Mesendoderm (in vitro differentiated cells): ENCODE measurements around the gene PLA2G4D.

Source experiments
- DNase-seq: peaks from one replicate; pipeline ENCODE4 v3.0.0; 2013
- H2AK5ac ChIP-seq: 2 replicates; pipeline ENCODE4 v1.6.1; 2013; ENCODE audit warnings: low read length, inconsistent platforms
- H2BK120ac ChIP-seq: 2 replicates; pipeline ENCODE4 v1.6.1; 2013; ENCODE audit warnings: low read depth, mild to moderate bottlenecking, low read length, moderate library complexity, mixed read lengths
- H2BK15ac ChIP-seq: replicated peaks from 2 replicates; pipeline ENCODE4 v1.6.1; 2013; ENCODE audit warnings: low read depth, mild to moderate bottlenecking, moderate library complexity
- H2BK5ac ChIP-seq: 2 replicates; pipeline ENCODE4 v1.6.1; 2013; ENCODE audit warnings: low read length, inconsistent platforms
- H3K18ac ChIP-seq: 2 replicates; pipeline ENCODE4 v1.6.1; 2013; ENCODE audit warnings: mild to moderate bottlenecking, low read length, mixed read lengths
- H3K23ac ChIP-seq: one replicate; pipeline ENCODE4 v1.6.1; 2013; ENCODE audit warnings: low read length
- H3K27ac ChIP-seq: 2 replicates; pipeline ENCODE4 v1.5.1; 2013; ENCODE audit warnings: low read depth, mild to moderate bottlenecking, inconsistent platforms, low read length, moderate library complexity
- H3K27me3 ChIP-seq: 2 replicates; pipeline ENCODE4 v1.6.1; 2013; ENCODE audit warnings: low read length, control low read depth, mild to moderate bottlenecking, inconsistent platforms; ENCODE audit not compliant: insufficient read depth, poor library complexity
- H3K36me3 ChIP-seq: 2 replicates; pipeline ENCODE4 v1.6.1; 2013; ENCODE audit warnings: low read length, inconsistent platforms; ENCODE audit not compliant: control insufficient read depth, insufficient read depth
- H3K4ac ChIP-seq: one replicate; pipeline ENCODE4 v1.6.1; 2013; ENCODE audit warnings: low read depth, mild to moderate bottlenecking, low read length, moderate library complexity
- H3K4me1 ChIP-seq: 2 replicates; pipeline ENCODE4 v1.6.1; 2013; ENCODE audit warnings: low read depth, low read length, inconsistent platforms; ENCODE audit not compliant: control insufficient read depth
- H3K4me2 ChIP-seq: 2 replicates; pipeline ENCODE4 v1.6.1; 2013; ENCODE audit warnings: low read length
- H3K4me3 ChIP-seq: 2 replicates; pipeline ENCODE4 v1.5.1; 2013; ENCODE audit warnings: mild to moderate bottlenecking, low read length
- H3K56ac ChIP-seq: one replicate; pipeline ENCODE4 v1.6.1; 2013; ENCODE audit warnings: low read length
- H3K79me1 ChIP-seq: 2 replicates; pipeline ENCODE4 v1.6.1; 2013; ENCODE audit warnings: low read length, inconsistent platforms
- H3K79me2 ChIP-seq: 2 replicates; pipeline ENCODE4 v1.6.1; 2013; ENCODE audit warnings: mild to moderate bottlenecking, low read length; ENCODE audit not compliant: control insufficient read depth, insufficient read depth
- H3K9ac ChIP-seq: 2 replicates; pipeline ENCODE4 v1.6.1; 2013; ENCODE audit warnings: low read length, inconsistent platforms
- H4K5ac ChIP-seq: one replicate; pipeline ENCODE4 v1.6.1; 2013; ENCODE audit warnings: low read length
- H4K8ac ChIP-seq: one replicate; pipeline ENCODE4 v1.6.1; 2013; ENCODE audit warnings: low read depth, mild to moderate bottlenecking, control low read depth, low read length, moderate library complexity
- WGBS: extraction: QIAGEN DNeasy Blood & Tissue Kit; methylation state at CpG from one replicate; pipeline ENCODE4 v1.1.7; 2013; ENCODE audit warnings: low lambda C conversion rate, missing lambda C conversion rate; ENCODE audit not compliant: insufficient coverage; ENCODE audit errors: extremely low coverage; 5-methylcytosine and 5-hydroxymethylcytosine counted together

PLA2G4D gene

DNA sequence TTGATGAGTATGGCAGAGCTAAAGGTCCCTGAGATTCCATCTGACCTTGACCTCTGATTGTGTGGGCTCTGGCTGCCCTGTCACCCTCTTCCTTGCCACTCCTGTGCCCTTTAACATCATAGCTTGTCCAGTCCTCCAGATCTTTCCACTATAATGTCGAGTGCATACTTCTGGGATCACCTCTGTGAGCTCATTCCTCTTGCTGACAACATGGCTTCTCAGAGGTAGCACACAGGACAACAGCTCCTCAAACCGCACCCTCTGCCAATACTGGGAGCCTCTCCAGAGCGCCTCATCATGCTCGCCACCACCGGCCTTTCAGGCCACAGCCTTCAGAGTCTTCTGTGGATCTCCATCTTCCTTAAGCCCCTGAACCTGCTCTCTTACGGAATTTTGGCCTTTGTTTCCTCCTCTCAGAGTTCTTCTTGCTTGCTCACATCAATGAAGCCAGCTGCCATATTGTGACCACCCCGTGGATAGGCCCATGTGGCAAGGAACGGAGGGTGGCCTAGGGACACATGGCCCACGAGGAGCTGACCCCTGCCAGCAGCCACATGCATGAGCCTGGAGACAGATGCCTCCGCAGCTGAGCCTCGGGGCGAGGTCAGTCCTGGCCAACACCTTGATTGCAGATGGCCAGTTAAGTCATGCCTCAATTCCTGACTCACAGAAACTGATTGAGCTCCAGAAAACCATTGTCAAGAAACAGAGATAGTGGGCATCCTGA, 31.1 kb downstream of the PLA2G4D start:
- no peak overlapping the region for H3K56ac ChIP-seq
- no peaks in the 10 kb centered on the region for H3K79me1 ChIP-seq
- H3K4me1 ChIP-seq: peaks cover 3% of the 10 kb centered on the region
- H2AK5ac ChIP-seq: peak overlapping the region; percentile 10
- no peak overlapping the region for H4K8ac ChIP-seq
- no peak overlapping the region for H2BK5ac ChIP-seq
- H3K18ac ChIP-seq: no peak overlapping the region
- H3K4me2 ChIP-seq: no peak overlapping the region
- no peaks in the 10 kb centered on the region for H3K79me2 ChIP-seq
- H3K23ac ChIP-seq: no peak overlapping the region
- DNase-seq: no peak
- no peaks in the 10 kb centered on the region for H3K36me3 ChIP-seq
- H3K4me3 ChIP-seq: no peak overlapping the region
- H3K27ac ChIP-seq: no peak overlapping the region
- peak overlapping the region; percentile 82 for H3K4ac ChIP-seq
- no peak overlapping the region for H2BK120ac ChIP-seq
- no peak overlapping the region for H2BK15ac ChIP-seq
- WGBS: no CpG with 5 or more reads among the region's 12 CpGs
- no peak overlapping the region for H3K9ac ChIP-seq
- no peak overlapping the region for H4K5ac ChIP-seq
- H3K27me3 ChIP-seq: no peaks in the 10 kb centered on the region

DNA sequence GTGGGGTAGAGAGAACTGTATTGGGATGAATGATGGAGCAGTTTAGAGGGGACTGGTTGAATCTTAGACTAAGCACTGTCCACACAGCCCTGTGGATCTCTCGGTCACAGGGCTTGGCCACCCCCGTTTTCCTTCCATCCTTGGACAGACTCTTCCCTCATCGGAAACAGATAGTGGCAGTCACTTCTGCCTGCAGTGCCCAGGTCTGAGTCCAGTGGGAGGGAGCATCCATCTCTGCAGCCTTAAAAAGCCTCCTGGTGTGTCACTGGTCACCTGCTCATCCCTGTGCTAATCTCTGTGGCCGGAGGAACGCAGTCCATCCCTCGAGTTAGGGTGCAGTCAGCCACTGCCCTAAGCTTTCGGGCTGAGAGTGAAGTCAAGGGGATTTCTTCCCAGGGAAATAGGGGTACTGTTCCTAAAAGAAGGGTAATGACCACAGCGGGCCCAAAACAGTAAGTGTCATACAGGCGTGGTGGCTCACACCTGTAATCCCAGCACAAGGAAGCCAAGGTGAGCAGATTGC, 32.0 kb downstream of the PLA2G4D start:
- Histone ChIP-seq H3K4ac (no peak overlapping the region), H3K36me3 (no peaks in the 10 kb centered on the region)

DNA sequence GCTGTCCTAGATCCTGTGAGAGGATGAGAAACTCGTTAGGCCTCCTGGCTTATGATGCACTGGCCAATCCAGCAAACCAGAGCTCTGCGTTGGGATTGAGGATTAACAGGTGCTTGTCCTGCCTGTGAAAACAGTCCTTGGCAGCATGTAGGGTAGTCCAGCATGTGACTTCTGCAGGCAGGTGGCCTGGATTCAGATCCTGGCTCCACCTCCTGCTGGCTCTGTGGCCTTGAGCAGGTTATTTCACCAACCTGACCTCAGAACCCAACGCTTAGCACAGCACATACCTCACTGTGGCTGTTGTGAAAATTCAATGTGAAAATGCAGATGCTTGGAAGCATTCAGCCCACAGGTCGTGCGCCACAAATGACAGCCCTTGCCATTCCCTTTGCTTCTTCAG, 33.6 kb downstream of the PLA2G4D start:
- no peak overlapping the region for H2AK5ac ChIP-seq
- no peak overlapping the region for H3K9ac ChIP-seq
- no peak overlapping the region for H4K8ac ChIP-seq
- H3K23ac ChIP-seq: no peak overlapping the region
- H3K79me1 ChIP-seq: no peaks in the 10 kb centered on the region
- no peaks in the 10 kb centered on the region for H3K4me1 ChIP-seq
- H2BK15ac ChIP-seq: no peak overlapping the region
- H3K79me2 ChIP-seq: no peaks in the 10 kb centered on the region
- no peak overlapping the region for H3K4me3 ChIP-seq
- no peak overlapping the region for H2BK120ac ChIP-seq
- H3K27ac ChIP-seq: no peak overlapping the region
- H3K27me3 ChIP-seq: no peaks in the 10 kb centered on the region
- H2BK5ac ChIP-seq: no peak overlapping the region
- WGBS: no CpG with 5 or more reads among the region's 5 CpGs
- no peak overlapping the region for H3K4ac ChIP-seq
- no peak overlapping the region for H3K18ac ChIP-seq
- no peak overlapping the region for H4K5ac ChIP-seq
- H3K36me3 ChIP-seq: no peaks in the 10 kb centered on the region
- H3K56ac ChIP-seq: no peak overlapping the region
- DNase-seq: no peak
- H3K4me2 ChIP-seq: no peak overlapping the region

More for the DNA sequence above, 32.0 kb downstream of the PLA2G4D start:
- Histone ChIP-seq H4K8ac (no peak overlapping the region), H4K5ac (no peak overlapping the region), H3K79me2 (no peaks in the 10 kb centered on the region), H2AK5ac (no peak overlapping the region), H2BK5ac (no peak overlapping the region), H3K18ac (no peak overlapping the region), H3K4me1 (peaks cover 3% of the 10 kb centered on the region), H3K27ac (no peak overlapping the region), H3K27me3 (no peaks in the 10 kb centered on the region), H3K4me2 (no peak overlapping the region), H2BK15ac (no peak overlapping the region), H2BK120ac (no peak overlapping the region), H3K9ac (no peak overlapping the region), H3K79me1 (no peaks in the 10 kb centered on the region), H3K23ac (peak overlapping the region; percentile 20), H3K4me3 (no peak overlapping the region), H3K56ac (no peak overlapping the region)
- no peak for DNase-seq
- WGBS: no CpG with 5 or more reads among the region's 9 CpGs

- Histone ChIP-seq H4K8ac (no peak overlapping the region), H3K9ac (no peak overlapping the region), H3K79me2 (no peaks in the 10 kb centered on the region), H3K36me3 (no peaks in the 10 kb centered on the region), H4K5ac (no peak overlapping the region), H3K23ac (no peak overlapping the region), H3K4ac (no peak overlapping the region), H3K4me3 (no peak overlapping the region), H3K56ac (no peak overlapping the region), H3K18ac (no peak overlapping the region), H3K4me1 (no peaks in the 10 kb centered on the region), H3K27me3 (no peaks in the 10 kb centered on the region), H3K79me1 (no peaks in the 10 kb centered on the region), H2BK5ac (no peak overlapping the region), H3K27ac (no peak overlapping the region), H2BK120ac (no peak overlapping the region), H2BK15ac (no peak overlapping the region), H2AK5ac (no peak overlapping the region), H3K4me2 (no peak overlapping the region)
- no CpG with 5 or more reads among the region's 4 CpGs for WGBS
- no peak for DNase-seq
Observed at GRCh38 chr15:42060477-42060763, 33.9 kb downstream of the PLA2G4D start.

DNA sequence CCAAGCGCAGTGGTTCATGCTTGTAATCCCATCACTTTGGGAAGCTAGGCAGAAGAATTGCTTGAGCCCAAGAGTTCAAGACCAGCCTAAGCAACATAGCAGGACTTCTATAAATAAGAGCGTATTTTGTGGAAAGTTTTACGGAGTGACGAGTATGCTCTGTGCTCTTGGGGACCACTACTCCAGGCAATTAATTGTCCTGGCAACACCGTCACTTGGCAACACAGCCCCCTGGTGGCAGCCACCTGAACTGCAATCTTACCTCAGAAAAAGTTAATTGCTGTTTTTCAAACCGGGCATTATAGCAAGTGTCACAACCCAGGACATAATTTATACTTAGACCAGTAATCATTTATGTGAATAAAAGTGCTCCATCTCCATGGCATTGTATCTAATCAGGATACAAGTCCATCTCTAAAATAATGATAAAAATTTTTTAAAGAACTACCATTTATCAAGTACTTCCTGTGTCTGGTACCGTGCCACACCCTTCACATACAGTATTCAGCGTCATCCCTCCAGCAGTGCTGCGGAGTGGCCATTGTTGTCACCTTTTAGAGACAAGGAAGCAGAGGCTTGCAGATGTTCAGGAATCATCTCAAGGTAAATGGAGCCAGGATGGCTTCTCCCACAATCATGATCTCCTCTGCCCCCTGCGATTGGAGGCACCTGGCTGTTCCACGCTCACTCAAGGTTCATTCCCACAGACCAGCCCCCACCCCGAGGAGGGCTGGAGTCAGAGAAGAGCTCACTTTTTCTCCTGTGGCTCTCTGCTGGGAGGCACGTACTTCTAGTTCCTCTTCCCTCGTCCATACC, 34.5 kb downstream of the PLA2G4D start:
- Histone ChIP-seq H2BK5ac (no peak overlapping the region), H3K18ac (no peak overlapping the region), H3K36me3 (no peaks in the 10 kb centered on the region), H3K9ac (no peak overlapping the region), H3K23ac (no peak overlapping the region), H3K56ac (no peak overlapping the region), H2BK15ac (no peak overlapping the region), H3K4me3 (no peak overlapping the region), H3K4me2 (no peak overlapping the region), H4K5ac (no peak overlapping the region), H3K79me2 (no peaks in the 10 kb centered on the region), H3K79me1 (no peaks in the 10 kb centered on the region), H4K8ac (no peak overlapping the region), H3K4ac (no peak overlapping the region), H3K4me1 (no peaks in the 10 kb centered on the region), H3K27ac (no peak overlapping the region), H2AK5ac (no peak overlapping the region), H2BK120ac (no peak overlapping the region), H3K27me3 (no peaks in the 10 kb centered on the region)
- WGBS: no CpG with 5 or more reads among the region's 14 CpGs
- DNase-seq: peak; percentile 69
